GM21723 (cell line): ENCODE measurements around the gene ENAH.
"Not testable (repeated sequence)": the region's sequence is repeated elsewhere in the genome, so short reads cannot be mapped to it uniquely, and the experiment has no call there.

ENCODE experiments used
- ATAC-seq: cut with Tn5 transposase; IDR thresholded peaks from one replicate; pipeline ENCODE4 v1.9.1; 2021; ENCODE audit warnings: mild to moderate bottlenecking, moderate library complexity; ENCODE audit not compliant: unreplicated experiment

The ENAH gene

GRCh38 chr1:225534135-225534534, 118.8 kb downstream of the ENAH start:
- ATAC-seq, result no peak

GRCh38 chr1:225533238-225533637, 119.7 kb downstream of the ENAH start:
- ATAC-seq, result no peak

GRCh38 chr1:225532240-225532944, 120.5 kb downstream of the ENAH start:
- no peak for ATAC-seq

GRCh38 chr1:225529726-225530125, 123.2 kb downstream of the ENAH start:
- no peak for ATAC-seq

GRCh38 chr1:225527575-225527974, 125.3 kb downstream of the ENAH start:
- ATAC-seq, result no peak

- no peak for ATAC-seq
These were observed 126.0 kb downstream of the ENAH start for GRCh38 chr1:225526878-225527277.

GRCh38 chr1:225525377-225525776, 127.5 kb downstream of the ENAH start:
- no peak for ATAC-seq

- no peak for ATAC-seq
These were observed 128.4 kb downstream of the ENAH start for GRCh38 chr1:225524570-225524969.

GRCh38 chr1:225523263-225523950, 129.5 kb downstream of the ENAH start:
- no peak for ATAC-seq

- ATAC-seq, result no peak
These were observed 130.2 kb downstream of the ENAH start for GRCh38 chr1:225522588-225523262.

- ATAC-seq, result no peak
These were observed 132.2 kb downstream of the ENAH start for GRCh38 chr1:225520587-225521227.

GRCh38 chr1:225519166-225519863, 133.6 kb downstream of the ENAH start:
- no peak for ATAC-seq

- ATAC-seq, result no peak
These were observed 135.2 kb downstream of the ENAH start for GRCh38 chr1:225517697-225518096.

- no peak for ATAC-seq
These were observed 135.7 kb downstream of the ENAH start for GRCh38 chr1:225517221-225517620.

- no peak for ATAC-seq
These were observed 138.2 kb downstream of the ENAH start for GRCh38 chr1:225514671-225515081.

- not testable (repeated sequence) for ATAC-seq
These were observed 139.3 kb downstream of the ENAH start for GRCh38 chr1:225513576-225513975.

- ATAC-seq, result no peak
These were observed 141.0 kb downstream of the ENAH start for GRCh38 chr1:225511828-225512381.

- ATAC-seq, result not testable (repeated sequence)
These were observed 142.2 kb downstream of the ENAH start for GRCh38 chr1:225510740-225511139.

- ATAC-seq, result no peak
These were observed 143.2 kb downstream of the ENAH start for GRCh38 chr1:225509770-225510169.

- no peak for ATAC-seq
These were observed 143.6 kb downstream of the ENAH start for GRCh38 chr1:225509376-225509707.
